HUES48 (cell line): Measurements from ENCODE around the gene CD81.

Experiments used
- H3K27ac ChIP-seq: one replicate; pipeline ENCODE4 v1.7.0; 2013; ENCODE audit warnings: low read depth, low read length, inconsistent platforms
- H3K27me3 ChIP-seq: 2 replicates; pipeline ENCODE4 v1.6.1; 2013; ENCODE audit warnings: mild to moderate bottlenecking, low read length; ENCODE audit not compliant: control insufficient read depth, insufficient read depth
- H3K36me3 ChIP-seq: 2 replicates; pipeline ENCODE4 v1.6.1; 2013; ENCODE audit warnings: low read length; ENCODE audit not compliant: control insufficient read depth, insufficient read depth
- H3K4me1 ChIP-seq: 2 replicates; pipeline ENCODE4 v1.6.1; 2013; ENCODE audit warnings: mild to moderate bottlenecking, low read length; ENCODE audit not compliant: control insufficient read depth, insufficient read depth
- H3K4me3 ChIP-seq: 2 replicates; pipeline ENCODE4 v1.5.1; 2013; ENCODE audit warnings: mild to moderate bottlenecking, low read depth, low read length
- H3K9ac ChIP-seq: 2 replicates; pipeline ENCODE4 v1.6.1; 2013; ENCODE audit warnings: mild to moderate bottlenecking, low read depth, low read length, moderate library complexity
- H3K9me3 ChIP-seq: 2 replicates; pipeline ENCODE4 v1.6.1; 2013; ENCODE audit warnings: low read length; ENCODE audit not compliant: control insufficient read depth, insufficient read depth

The CD81 gene

DNA sequence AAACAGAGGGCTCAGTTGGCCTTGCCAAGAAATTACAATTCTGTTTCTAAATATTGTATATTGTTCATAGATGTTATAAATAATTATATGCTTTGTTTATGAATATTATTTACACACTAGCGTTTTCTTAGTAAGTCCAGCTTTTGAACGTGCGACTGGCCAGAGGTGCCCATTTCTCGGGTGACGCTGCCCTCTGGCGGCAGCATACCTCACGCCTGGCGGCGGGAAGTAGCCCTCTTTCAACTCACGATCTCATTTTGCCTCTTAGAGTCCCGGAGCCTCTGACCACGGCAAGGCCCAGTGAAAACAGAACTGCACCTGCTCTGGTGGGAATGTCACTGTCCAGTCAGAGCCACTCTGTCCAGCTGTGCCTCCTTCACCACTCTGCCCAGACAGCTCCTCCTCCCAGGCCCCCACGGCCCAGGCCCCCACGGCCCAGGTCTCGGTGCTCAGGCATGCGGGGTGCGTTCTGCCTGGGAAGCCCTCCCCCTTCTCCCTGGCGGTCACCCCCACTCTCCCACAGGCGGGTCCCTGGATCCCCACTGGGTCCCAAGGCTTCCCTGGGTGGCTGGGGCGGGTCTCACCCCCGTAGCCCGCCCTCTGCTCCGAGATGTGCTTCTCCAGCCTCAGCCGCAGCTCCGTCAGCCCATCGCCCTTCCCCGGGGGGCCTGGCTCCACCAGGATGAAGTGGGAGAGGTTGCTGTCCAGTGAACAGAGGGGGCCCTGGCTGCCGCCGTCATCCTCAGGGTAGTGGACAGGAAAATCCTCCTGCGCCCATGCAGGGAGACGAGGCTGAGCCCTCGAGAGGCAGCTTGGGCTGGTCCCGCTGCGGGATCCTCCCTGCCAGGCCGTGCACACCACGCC is 42.8 kb downstream of the CD81 start:
- Histone ChIP-seq H3K27me3 (no peaks in the 10 kb centered on the region), H3K9ac (no peak overlapping the region), H3K4me1 (no peaks in the 10 kb centered on the region), H3K4me3 (no peak overlapping the region), H3K36me3 (no peaks in the 10 kb centered on the region), H3K9me3 (no peaks in the 10 kb centered on the region), H3K27ac (no peak overlapping the region)

DNA sequence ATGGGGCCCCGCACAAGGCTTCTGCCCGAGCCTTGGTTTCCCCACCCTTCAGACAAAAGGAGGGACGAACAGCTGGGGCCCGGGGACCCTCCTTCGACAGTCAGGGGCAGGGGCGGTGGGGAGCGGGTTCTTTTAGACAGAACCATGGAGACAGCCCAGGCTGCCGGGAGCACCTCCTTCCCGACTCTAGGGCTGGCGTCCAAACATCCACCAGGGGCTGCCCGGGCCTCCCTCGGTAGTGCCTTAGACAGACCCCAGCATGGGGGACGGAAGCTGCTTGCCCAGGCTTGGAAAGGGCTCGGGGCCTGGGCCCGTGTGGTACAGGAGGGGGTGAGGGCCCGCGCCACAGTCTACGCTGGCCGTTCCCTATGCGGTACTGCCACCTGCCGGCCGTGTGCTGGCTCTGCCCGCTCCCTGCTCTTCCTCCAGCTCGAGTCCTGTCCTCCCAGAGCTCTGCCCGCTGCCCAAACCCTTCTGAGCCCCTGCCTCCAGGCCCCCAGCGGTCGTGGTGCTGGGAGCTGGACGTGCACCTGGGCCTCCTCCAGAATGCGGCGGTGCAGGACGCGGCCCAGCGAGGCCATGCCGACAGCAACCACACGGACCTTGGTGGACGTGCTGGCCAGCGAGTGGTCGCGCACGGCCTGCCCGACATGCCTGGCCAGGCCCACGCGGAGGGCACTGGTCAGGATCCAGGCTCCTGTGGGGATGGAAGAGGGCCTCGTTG is 43.6 kb downstream of the CD81 start:
- Histone ChIP-seq H3K27ac (no peak overlapping the region), H3K27me3 (no peaks in the 10 kb centered on the region), H3K9ac (no peak overlapping the region), H3K4me3 (no peak overlapping the region), H3K36me3 (no peaks in the 10 kb centered on the region), H3K4me1 (no peaks in the 10 kb centered on the region), H3K9me3 (no peaks in the 10 kb centered on the region)

DNA sequence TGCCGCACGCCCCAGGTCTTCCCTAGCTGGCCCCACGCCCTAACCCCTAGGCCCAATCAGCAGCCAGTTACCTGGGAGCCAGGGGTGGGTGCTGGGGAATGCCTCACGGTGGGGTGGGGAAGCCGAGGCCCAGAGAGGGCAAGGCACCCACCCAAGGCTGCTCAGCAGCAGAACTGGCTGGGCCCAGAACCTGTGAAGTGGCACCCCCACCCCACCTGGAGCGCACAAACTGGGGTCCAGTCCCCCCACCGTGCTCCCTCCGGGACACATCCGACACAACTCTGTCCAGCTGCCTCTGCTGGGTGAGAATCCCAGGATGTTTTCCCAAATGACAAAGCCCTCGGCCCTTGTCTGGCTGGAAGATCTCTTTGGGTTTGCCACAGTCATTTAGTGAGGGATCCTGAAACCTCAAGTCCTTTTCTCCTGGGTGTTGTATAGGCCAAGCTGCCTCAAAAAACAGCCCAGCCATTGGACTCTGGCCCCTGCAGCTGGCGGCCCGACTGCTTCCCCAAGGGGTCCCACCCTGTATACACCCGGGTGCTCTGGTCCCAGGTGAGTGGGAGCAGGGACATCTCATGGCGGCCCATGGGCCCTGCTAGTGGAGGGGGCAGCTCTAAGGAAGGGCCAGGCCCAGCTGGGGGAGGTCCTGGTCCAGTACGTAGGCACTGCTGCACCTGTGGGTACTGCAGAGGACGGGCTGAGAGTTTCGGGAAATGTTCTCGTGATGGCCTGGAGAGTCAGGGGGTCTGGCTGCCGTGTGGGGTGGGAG is 44.3 kb downstream of the CD81 start:
- no peak overlapping the region for H3K9ac ChIP-seq
- no peak overlapping the region for H3K27ac ChIP-seq
- no peaks in the 10 kb centered on the region for H3K36me3 ChIP-seq
- no peaks in the 10 kb centered on the region for H3K4me1 ChIP-seq
- no peaks in the 10 kb centered on the region for H3K9me3 ChIP-seq
- no peak overlapping the region for H3K4me3 ChIP-seq
- H3K27me3 ChIP-seq, result no peaks in the 10 kb centered on the region

DNA sequence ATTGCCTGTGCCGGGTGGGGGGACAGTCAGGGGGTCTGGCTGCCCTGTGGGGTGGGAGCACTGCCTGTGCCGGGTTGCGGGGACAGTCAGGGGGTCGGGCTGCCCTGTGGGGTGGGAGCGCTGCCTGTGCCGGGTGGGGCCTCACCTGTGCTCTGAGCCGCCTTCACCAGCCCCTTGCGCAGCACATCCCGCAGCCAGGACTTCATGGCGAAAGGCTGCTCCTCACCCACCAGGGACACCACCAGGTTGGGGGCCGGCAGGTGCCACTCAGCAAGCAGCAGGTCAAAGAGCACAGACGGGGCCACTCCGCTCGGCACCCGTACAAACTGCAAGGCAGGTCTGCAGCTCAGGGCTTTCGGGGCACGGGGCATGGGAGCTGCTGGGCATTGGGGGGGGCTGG is 44.9 kb downstream of the CD81 start:
- Histone ChIP-seq H3K9ac (no peak overlapping the region), H3K4me3 (no peak overlapping the region), H3K9me3 (no peaks in the 10 kb centered on the region), H3K27ac (no peak overlapping the region), H3K36me3 (no peaks in the 10 kb centered on the region), H3K27me3 (no peaks in the 10 kb centered on the region), H3K4me1 (no peaks in the 10 kb centered on the region)

DNA sequence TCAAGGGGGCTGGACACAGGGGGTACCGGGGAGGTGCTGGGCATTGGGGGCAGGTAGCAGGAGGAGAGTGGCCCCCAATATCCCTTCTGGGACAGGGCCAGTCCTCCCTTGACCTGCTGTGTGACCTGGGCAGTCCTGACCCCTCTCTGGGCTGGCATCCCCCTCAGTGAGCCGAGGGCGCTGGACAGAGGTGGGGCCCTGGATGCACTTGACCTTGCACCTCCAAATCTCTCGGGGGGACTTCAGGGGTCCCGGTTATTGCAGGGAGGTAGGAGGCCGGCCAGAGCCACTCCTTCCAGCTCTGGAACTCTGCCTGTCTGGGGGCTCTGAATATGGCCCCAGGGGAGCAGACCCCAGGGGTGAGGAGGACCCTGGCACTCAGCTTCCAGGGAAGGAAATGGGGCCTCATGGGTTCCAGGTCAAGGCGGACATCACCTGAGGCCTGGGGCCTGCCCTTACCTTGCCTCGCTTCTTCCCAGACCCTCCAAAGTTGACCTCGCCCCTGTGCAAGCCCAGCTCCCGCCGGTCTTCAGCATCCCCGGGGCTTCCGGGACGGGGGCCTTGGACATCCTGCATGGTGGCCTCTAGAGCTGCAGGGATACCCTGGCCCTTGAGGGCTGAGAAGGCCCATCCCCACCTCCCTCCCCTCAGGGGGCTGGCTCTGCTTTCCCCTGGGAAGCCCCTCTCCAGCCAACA is 45.5 kb downstream of the CD81 start:
- no peak overlapping the region for H3K9ac ChIP-seq
- no peaks in the 10 kb centered on the region for H3K9me3 ChIP-seq
- H3K36me3 ChIP-seq, result no peaks in the 10 kb centered on the region
- H3K27ac ChIP-seq, result no peak overlapping the region
- no peak overlapping the region for H3K4me3 ChIP-seq
- no peaks in the 10 kb centered on the region for H3K27me3 ChIP-seq
- H3K4me1 ChIP-seq, result no peaks in the 10 kb centered on the region

DNA sequence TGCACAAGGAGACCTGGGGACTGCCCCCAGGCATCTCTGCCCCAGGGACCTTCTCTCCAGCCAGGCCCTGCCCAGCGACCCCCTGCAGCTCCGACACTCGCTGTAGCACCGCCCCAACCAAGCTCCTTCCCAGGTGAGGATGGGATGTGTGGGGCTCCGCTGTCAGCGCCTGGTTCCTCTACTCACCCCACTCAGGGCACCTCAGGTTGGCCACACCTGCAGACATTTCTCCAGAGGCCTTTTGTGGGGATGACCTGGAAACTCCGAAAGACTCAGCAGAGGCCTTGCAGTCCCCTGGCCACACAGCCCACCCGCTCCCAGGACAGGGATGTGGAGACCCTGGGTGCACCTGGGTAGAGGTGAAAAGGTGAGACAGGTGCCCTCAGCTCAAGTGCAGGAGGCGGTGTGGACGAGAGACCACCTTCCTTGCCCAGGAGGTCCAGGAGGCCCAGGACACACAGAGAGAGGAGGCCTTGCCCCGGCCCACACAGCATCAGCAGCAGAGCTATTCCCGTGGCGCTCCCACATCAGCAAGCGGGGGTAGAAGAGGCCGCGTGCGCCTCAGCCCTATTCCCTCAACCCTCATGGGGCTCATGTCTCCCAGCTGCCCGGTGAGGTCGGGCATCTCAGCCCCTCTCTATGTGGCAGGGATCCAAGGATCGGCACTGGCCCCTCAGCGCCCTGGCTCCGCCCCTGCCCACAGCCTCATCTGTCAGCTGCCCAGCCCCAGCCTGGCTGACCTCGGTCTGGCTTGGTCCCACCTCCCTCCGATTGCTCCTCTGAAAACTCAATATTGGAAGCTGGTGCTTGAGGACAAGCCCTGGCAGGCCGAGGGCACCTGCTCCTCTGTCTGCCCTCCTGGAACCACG is 46.3 kb downstream of the CD81 start:
- Histone ChIP-seq H3K9me3 (no peaks in the 10 kb centered on the region), H3K27ac (no peak overlapping the region), H3K4me1 (no peaks in the 10 kb centered on the region), H3K36me3 (no peaks in the 10 kb centered on the region), H3K9ac (no peak overlapping the region), H3K4me3 (no peak overlapping the region), H3K27me3 (no peaks in the 10 kb centered on the region)

DNA sequence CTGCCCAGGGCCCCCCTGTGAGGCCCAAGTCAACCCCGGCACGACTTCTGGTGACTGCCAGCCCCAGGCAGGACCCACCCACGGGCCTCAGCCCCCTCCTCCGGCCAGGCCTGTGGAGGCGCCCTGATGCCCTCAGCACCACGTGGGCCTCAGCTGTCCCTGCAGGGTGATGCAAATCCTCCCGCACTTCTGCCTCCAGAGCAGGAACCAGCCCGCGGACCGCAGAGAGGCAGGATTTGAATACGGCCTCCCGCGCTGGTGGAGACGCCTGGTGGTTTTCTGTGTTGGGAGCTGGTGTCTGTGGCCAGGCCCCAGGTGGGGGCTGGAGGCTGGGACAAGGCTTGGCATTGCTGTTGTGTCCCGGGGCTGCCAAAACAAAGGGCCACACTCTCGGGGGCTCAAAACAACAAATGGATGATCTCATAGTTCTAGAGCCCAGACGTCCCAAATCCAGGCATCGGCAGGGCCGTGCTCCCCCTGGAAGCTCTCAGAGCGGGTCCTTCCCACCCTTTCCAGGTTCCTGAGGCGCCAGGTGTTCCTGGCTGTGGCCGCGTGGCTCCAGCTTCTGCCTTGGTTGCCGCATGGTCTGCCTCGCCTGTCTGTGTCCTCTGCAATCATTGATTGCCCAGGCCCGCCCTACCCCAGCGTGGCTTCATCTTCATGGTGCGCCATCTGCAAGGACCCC is 47.8 kb downstream of the CD81 start:
- no peaks in the 10 kb centered on the region for H3K27me3 ChIP-seq
- H3K27ac ChIP-seq, result no peak overlapping the region
- no peak overlapping the region for H3K4me3 ChIP-seq
- no peaks in the 10 kb centered on the region for H3K9me3 ChIP-seq
- H3K9ac ChIP-seq, result no peak overlapping the region
- H3K36me3 ChIP-seq, result no peaks in the 10 kb centered on the region
- H3K4me1 ChIP-seq, result no peaks in the 10 kb centered on the region

DNA sequence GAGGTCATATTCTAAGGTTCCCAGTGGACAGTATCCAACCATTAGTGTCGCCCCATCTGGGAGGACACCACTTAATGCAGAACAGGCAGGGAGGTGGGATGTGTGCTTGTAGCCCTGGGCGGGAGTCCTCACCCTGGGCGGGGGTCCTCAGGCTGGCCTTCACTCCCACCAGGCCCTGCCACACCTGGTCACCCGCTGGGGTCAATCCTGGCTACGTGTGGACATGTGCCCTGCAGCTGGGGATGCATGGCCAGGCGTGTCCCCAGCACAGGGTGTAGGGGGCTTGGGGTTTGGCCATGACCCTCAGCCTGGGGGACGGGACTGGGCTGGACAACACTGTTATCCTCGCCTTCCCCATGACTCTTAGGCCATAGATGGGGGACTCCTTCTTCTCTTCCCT is 48.4 kb downstream of the CD81 start:
- Histone ChIP-seq H3K9me3 (no peaks in the 10 kb centered on the region), H3K9ac (no peak overlapping the region), H3K4me3 (no peak overlapping the region), H3K36me3 (no peaks in the 10 kb centered on the region), H3K4me1 (no peaks in the 10 kb centered on the region), H3K27me3 (no peaks in the 10 kb centered on the region), H3K27ac (no peak overlapping the region)

DNA sequence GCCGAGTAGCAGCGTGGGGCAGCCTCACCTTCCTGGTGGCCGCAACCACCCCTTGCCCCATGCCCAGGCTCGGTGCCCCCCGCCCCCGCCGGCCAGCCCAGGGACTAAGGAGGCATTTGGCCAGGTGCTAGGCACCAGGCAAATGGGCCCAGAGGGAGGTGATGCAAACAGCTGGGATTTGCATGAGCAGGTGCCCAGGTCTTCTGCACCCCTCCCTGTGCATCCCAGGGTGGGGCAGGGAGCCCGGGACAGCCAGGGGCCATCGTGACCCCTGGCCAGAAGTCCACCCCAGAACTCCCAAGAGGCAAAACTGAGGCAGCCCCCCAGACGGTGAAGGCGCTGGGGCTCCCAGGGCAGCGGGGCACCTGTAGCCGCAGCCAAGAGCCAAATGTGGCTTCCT is 49.1 kb downstream of the CD81 start:
- Histone ChIP-seq H3K27me3 (no peaks in the 10 kb centered on the region), H3K9ac (no peak overlapping the region), H3K27ac (no peak overlapping the region), H3K9me3 (no peaks in the 10 kb centered on the region), H3K36me3 (no peaks in the 10 kb centered on the region), H3K4me1 (no peaks in the 10 kb centered on the region), H3K4me3 (no peak overlapping the region)
